ENCODE results near the gene SBF2. TPM values are rescaled to one million over a fixed set of nuclear protein-coding genes. Genes with fewer than 3 reads are reported as not detected.
A peak's percentile ranks its signal among the peaks of the same experiment; 100 is the strongest.
"Not testable (repeated sequence)": the region's sequence is repeated elsewhere in the genome, so short reads cannot be mapped to it uniquely, and the experiment has no call there.

SBF2 gene
- total RNA-seq, 1 experiment from 2014 or later, result 30.2 TPM

DNA sequence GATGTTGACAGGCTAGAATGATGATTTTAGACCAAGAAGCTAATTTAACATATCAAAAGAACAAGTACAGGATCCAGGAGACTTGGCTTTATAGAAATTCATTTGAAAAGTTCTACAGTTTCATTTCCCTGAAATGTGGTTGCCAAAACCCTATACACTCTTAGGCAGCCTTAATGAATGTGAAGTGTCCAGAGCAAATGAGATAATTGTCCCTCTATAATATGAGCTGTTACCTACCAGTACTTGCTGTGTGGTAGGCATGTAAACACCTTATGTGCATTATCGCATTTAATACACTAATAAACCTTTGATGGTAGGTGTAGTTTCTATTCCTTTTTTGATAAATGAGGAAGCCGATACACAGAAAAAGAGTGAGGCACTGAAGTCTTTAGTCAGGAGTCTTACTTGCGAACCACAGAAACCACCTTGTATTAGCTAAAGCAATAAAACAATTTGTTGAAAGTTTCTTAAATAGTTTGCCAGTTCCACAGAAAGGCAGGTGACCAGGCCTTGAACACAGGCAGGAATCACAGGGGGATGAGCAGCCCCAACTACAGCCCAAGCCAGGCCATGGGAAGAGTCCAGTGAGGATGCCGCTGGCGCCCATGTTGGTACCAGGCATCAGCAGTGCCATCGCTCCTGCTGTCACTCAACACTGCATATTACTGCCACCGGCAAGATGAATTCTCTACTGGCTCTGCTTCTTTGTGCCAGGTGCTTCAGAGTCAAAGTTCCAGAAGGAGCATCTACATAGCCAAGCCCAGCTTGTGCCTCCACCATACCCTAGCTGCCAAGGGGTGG, 548.4 kb downstream of the SBF2 start:
- Histone ChIP-seq H3K79me2 (ENCODE audit: insufficient read depth, low read length) (no peaks in the 10 kb centered on the region), H2BK12ac (ENCODE audit: insufficient read length, low read depth, low read length) (no peak overlapping the region), H3K56ac (ENCODE audit: insufficient read length, low read depth, low read length) (no peak overlapping the region), H3K4me1 (ENCODE audit: insufficient read depth, low read length) (no peaks in the 10 kb centered on the region), H3K18ac (ENCODE audit: insufficient read length, low read depth, low read length) (no peak overlapping the region), H4K20me1 (ENCODE audit: control insufficient read depth, insufficient read depth, insufficient read length) (no peaks in the 10 kb centered on the region), H3K4ac (ENCODE audit: low read depth, low read length) (no peak overlapping the region), H2AFZ (ENCODE audit: low read length) (no peak overlapping the region), H3K79me1 (ENCODE audit: insufficient read depth, low read depth, low read length, poor library complexity, severe bottlenecking) (no peaks in the 10 kb centered on the region), H3K27me3 (ENCODE audit: insufficient read depth, low read length) (no peaks in the 10 kb centered on the region), H2BK5ac (ENCODE audit: insufficient read length, low read length) (no peak overlapping the region), H3K23ac (ENCODE audit: insufficient read length, low read depth, low read length) (no peak overlapping the region), H4K5ac (ENCODE audit: insufficient read length, low read depth, low read length) (peak overlapping the region; percentile 14), H4K8ac (replicated peaks; ENCODE audit: insufficient read length, low read depth, low read length) (no peak overlapping the region), H3K9me3 (ENCODE audit: control insufficient read depth, low read depth, low read length) (no peaks in the 10 kb centered on the region), H2AK5ac (ENCODE audit: insufficient read length, low read length) (no peak overlapping the region), H3K14ac (ENCODE audit: insufficient read depth, low read length) (no peak overlapping the region), H4K91ac (ENCODE audit: insufficient read length, low read depth, low read length) (no peak overlapping the region), H2BK15ac (ENCODE audit: low read depth, low read length) (no peak overlapping the region), H3K4me2 (ENCODE audit: insufficient read depth, insufficient read length, low read length) (no peak overlapping the region), H3K27ac (ENCODE audit: insufficient read length, low read depth, low read length) (no peak overlapping the region), H2BK20ac (ENCODE audit: low read depth, low read length, poor library complexity, severe bottlenecking) (no peak overlapping the region), H2BK120ac (ENCODE audit: low read depth, low read length, poor library complexity, severe bottlenecking) (no peak overlapping the region), H3K23me2 (ENCODE audit: insufficient read length, low read depth, low read length, poor library complexity, severe bottlenecking) (no peaks in the 10 kb centered on the region), H3T11ph (ENCODE audit: low read length) (no peak overlapping the region), H3K9ac (ENCODE audit: extremely low read depth, insufficient read length, low read length) (no peak overlapping the region)
- no peak for DNase-seq
- Mint-ChIP-seq H3K4me3 (no peak overlapping the region), H3K27me3 (ENCODE audit: low read depth) (no peaks in the 10 kb centered on the region; the same call in 1 of the 2 replicates), H3K27ac (no peak overlapping the region; a peak in 1 of 7 replicates), H3K9me3 (peaks cover 4 to 5% of the 10 kb centered on the region in 2 experiments; a peak in 3 of 5 replicates), H3K4me1 (peaks cover 14 to 15% of the 10 kb centered on the region in 2 experiments), H3K36me3 (ENCODE audit: insufficient read depth in 1 of 3, low read depth in 3 of 3) (peaks cover 32 to 53% (median 52%) of the 10 kb centered on the region in 3 experiments)
- no CpG with 5 or more reads among the region's 7 CpGs for WGBS (ENCODE audit: extremely low coverage, insufficient read length, low lambda C conversion rate)
- TF ChIP-seq, protein P1, sequence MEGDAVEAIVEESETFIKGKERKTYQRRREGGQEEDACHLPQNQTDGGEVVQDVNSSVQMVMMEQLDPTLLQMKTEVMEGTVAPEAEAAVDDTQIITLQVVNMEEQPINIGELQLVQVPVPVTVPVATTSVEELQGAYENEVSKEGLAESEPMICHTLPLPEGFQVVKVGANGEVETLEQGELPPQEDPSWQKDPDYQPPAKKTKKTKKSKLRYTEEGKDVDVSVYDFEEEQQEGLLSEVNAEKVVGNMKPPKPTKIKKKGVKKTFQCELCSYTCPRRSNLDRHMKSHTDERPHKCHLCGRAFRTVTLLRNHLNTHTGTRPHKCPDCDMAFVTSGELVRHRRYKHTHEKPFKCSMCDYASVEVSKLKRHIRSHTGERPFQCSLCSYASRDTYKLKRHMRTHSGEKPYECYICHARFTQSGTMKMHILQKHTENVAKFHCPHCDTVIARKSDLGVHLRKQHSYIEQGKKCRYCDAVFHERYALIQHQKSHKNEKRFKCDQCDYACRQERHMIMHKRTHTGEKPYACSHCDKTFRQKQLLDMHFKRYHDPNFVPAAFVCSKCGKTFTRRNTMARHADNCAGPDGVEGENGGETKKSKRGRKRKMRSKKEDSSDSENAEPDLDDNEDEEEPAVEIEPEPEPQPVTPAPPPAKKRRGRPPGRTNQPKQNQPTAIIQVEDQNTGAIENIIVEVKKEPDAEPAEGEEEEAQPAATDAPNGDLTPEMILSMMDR (conservative IDR thresholded peaks at IDR 0.05), result no peak

DNA sequence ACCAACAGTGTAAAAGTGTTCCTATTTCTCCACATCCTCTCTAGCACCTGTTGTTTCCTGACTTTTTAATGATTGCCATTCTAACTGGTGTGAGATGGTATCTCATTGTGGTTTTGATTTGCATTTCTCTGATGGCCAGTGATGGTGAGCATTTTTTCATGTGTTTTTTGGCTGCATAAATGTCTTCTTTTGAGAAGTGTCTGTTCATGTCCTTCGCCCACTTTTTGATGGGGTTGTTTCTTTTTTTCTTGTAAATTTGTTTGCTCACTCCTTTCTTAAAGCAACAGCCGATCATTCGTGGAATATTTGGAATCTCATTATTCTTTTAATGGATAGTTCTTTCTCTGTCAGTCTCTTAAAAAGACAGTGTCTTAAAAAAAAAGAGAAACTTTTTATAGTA, 550.5 kb downstream of the SBF2 start:
- H3K9me3 Mint-ChIP-seq; H4K91ac ChIP-seq (ENCODE audit: insufficient read length, low read depth, low read length); H3K9ac ChIP-seq (ENCODE audit: extremely low read depth, insufficient read length, low read length); H3K4me3 Mint-ChIP-seq; H2AFZ ChIP-seq (ENCODE audit: low read length); H3K18ac ChIP-seq (ENCODE audit: insufficient read length, low read depth, low read length); H2BK12ac ChIP-seq (ENCODE audit: insufficient read length, low read depth, low read length); H3T11ph ChIP-seq (ENCODE audit: low read length); H3K23ac ChIP-seq (ENCODE audit: insufficient read length, low read depth, low read length); DNase-seq; H3K79me1 ChIP-seq (ENCODE audit: insufficient read depth, low read depth, low read length, poor library complexity, severe bottlenecking); H2BK20ac ChIP-seq (ENCODE audit: low read depth, low read length, poor library complexity, severe bottlenecking); H2BK120ac ChIP-seq (ENCODE audit: low read depth, low read length, poor library complexity, severe bottlenecking); H3K4ac ChIP-seq (ENCODE audit: low read depth, low read length); H3K23me2 ChIP-seq (ENCODE audit: insufficient read length, low read depth, low read length, poor library complexity, severe bottlenecking); H3K27me3 Mint-ChIP-seq (ENCODE audit: low read depth); H3K27ac ChIP-seq (ENCODE audit: insufficient read length, low read depth, low read length); H3K27ac Mint-ChIP-seq; H3K4me2 ChIP-seq (ENCODE audit: insufficient read depth, insufficient read length, low read length); H2AK5ac ChIP-seq (ENCODE audit: insufficient read length, low read length); H4K20me1 ChIP-seq (ENCODE audit: control insufficient read depth, insufficient read depth, insufficient read length); H3K56ac ChIP-seq (ENCODE audit: insufficient read length, low read depth, low read length); H2BK15ac ChIP-seq (ENCODE audit: low read depth, low read length); H3K4me1 ChIP-seq (ENCODE audit: insufficient read depth, low read length); H3K79me2 ChIP-seq (ENCODE audit: insufficient read depth, low read length); H2BK5ac ChIP-seq (ENCODE audit: insufficient read length, low read length); H3K27me3 ChIP-seq (ENCODE audit: insufficient read depth, low read length); H3K9me3 ChIP-seq (ENCODE audit: control insufficient read depth, low read depth, low read length); H4K5ac ChIP-seq (ENCODE audit: insufficient read length, low read depth, low read length); H4K8ac ChIP-seq (replicated peaks; ENCODE audit: insufficient read length, low read depth, low read length); H3K14ac ChIP-seq (ENCODE audit: insufficient read depth, low read length): not testable (repeated sequence)
- peaks cover 29 to 57% (median 51%) of the 10 kb centered on the region in 3 experiments for H3K36me3 Mint-ChIP-seq (ENCODE audit: insufficient read depth in 1 of 3, low read depth in 3 of 3)
- no CpG with 5 or more reads among the region's 3 CpGs for WGBS (ENCODE audit: extremely low coverage, insufficient read length, low lambda C conversion rate)
- H3K4me1 Mint-ChIP-seq, result peaks cover 11 to 12% of the 10 kb centered on the region in 2 experiments

Measured in H9 (cell line).